GM10266 (cell line): ENCODE data around the gene HSD17B1.
A peak's percentile ranks its signal among the peaks of the same experiment; 100 is the strongest.

Experiments used
- DNase-seq: peaks from one replicate; pipeline ENCODE4 v3.0.0; 2012; ENCODE audit errors: extremely low spot score
- CTCF ChIP-seq: IDR thresholded peaks from 2 replicates; pipeline ENCODE4 v1.5.1; 2012; ENCODE audit warnings: mild to moderate bottlenecking, low read depth; ENCODE audit not compliant: control insufficient read depth, insufficient read depth; ENCODE audit errors: missing control alignments

The HSD17B1 gene

GRCh38 chr17:42512733-42513251, 39.9 kb upstream of the HSD17B1 start:
- no peak for TF ChIP-seq CTCF
- peak; percentile 75 for DNase-seq

- TF ChIP-seq CTCF, result no peak
- DNase-seq, result no peak
Observed at GRCh38 chr17:42513686-42514085, 39.0 kb upstream of the HSD17B1 start.

- TF ChIP-seq CTCF, result no peak
- DNase-seq, result no peak
Observed at GRCh38 chr17:42514279-42514678, 38.4 kb upstream of the HSD17B1 start.

GRCh38 chr17:42514867-42515266, 37.9 kb upstream of the HSD17B1 start:
- TF ChIP-seq CTCF, result no peak

GRCh38 chr17:42517516-42517915, 35.2 kb upstream of the HSD17B1 start:
- peak; percentile 94 for TF ChIP-seq CTCF
- DNase-seq, result peak; percentile 72

More at GRCh38 chr17:42514867-42515266, 37.9 kb upstream of the HSD17B1 start:
- DNase-seq, result no peak

GRCh38 chr17:42518046-42518754, 34.5 kb upstream of the HSD17B1 start:
- no peak for TF ChIP-seq CTCF
- DNase-seq, result no peak
